ENCODE data around the gene IER5L.
"Not testable (repeated sequence)": the region's sequence is repeated elsewhere in the genome, so short reads cannot be mapped to it uniquely, and the experiment has no call there.

Gene IER5L

GRCh38 chr9:129199044-129199435 lies 21.0 kb upstream of the IER5L start:
- DNase-seq (ENCODE audit: low read depth) = no peak
- no peak overlapping the region for H3K4me3 ChIP-seq (ENCODE audit: low read depth, low read length)
- TF ChIP-seq, protein P1, sequence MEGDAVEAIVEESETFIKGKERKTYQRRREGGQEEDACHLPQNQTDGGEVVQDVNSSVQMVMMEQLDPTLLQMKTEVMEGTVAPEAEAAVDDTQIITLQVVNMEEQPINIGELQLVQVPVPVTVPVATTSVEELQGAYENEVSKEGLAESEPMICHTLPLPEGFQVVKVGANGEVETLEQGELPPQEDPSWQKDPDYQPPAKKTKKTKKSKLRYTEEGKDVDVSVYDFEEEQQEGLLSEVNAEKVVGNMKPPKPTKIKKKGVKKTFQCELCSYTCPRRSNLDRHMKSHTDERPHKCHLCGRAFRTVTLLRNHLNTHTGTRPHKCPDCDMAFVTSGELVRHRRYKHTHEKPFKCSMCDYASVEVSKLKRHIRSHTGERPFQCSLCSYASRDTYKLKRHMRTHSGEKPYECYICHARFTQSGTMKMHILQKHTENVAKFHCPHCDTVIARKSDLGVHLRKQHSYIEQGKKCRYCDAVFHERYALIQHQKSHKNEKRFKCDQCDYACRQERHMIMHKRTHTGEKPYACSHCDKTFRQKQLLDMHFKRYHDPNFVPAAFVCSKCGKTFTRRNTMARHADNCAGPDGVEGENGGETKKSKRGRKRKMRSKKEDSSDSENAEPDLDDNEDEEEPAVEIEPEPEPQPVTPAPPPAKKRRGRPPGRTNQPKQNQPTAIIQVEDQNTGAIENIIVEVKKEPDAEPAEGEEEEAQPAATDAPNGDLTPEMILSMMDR (IDR thresholded peaks at IDR 0.05; ENCODE audit: insufficient read depth, low read depth, low read length, missing control alignments) = no peak

- TF ChIP-seq, protein P1 (IDR thresholded peaks at IDR 0.05; ENCODE audit: insufficient read depth, low read depth, low read length, missing control alignments) = no peak
- no peak for DNase-seq (ENCODE audit: low read depth)
- no peak overlapping the region for H3K4me3 ChIP-seq (ENCODE audit: low read depth, low read length)
Observed at GRCh38 chr9:129198319-129199043, 20.4 kb upstream of the IER5L start.

GRCh38 chr9:129197978-129198318 lies 19.9 kb upstream of the IER5L start:
- no peak for DNase-seq (ENCODE audit: low read depth)
- no peak overlapping the region for H3K4me3 ChIP-seq (ENCODE audit: low read depth, low read length)
- TF ChIP-seq, protein P1 (IDR thresholded peaks at IDR 0.05; ENCODE audit: insufficient read depth, low read depth, low read length, missing control alignments) = no peak

DNA sequence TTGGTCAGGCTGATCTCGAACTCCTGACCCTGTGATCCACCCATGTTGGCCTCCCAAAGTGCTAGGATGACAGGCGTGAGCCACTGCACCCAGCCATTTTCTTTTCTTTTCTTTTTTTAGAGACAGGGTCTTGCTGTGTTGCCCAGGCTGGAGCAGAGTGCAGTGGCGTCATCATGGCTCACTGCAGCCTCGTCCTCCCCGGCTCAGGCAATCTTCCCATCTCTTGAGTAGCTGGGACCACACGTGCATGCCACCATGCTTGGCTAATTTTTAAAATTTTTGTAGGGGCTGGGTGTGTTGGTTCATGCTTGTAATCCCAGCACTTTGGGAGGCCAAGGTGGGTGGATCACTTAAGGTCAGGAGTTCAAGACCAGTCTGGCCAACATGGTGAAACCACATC lies 19.0 kb upstream of the IER5L start:
- not testable (repeated sequence) for DNase-seq (ENCODE audit: low read depth)

DNA sequence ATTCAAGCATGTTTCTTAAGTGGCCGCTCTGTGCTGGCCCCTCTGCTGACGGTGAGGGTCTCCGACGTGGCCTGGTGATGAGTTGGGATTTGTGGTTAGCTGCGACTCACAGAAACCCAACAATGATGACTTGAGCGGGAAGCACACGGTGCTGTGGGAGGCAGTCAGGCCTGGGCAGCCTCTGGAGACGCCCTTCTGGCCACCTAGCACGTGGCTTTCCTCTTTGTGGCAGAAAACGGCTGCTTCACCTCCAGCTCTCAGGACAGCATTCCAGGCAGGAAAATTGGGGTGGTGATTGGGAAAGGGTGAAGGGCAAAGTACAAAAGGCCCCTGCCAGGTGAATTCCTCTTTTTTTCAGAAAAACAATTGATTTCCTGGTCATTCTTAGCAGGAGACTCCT lies 17.5 kb upstream of the IER5L start:
- no peak overlapping the region for H3K4me3 ChIP-seq (ENCODE audit: low read depth, low read length)
- no peak for DNase-seq (ENCODE audit: low read depth)
- TF ChIP-seq, protein P1 (IDR thresholded peaks at IDR 0.05; ENCODE audit: insufficient read depth, low read depth, low read length, missing control alignments) = no peak

More for the DNA sequence above, 19.0 kb upstream of the IER5L start:
- H3K4me3 ChIP-seq (ENCODE audit: low read depth, low read length) = not testable (repeated sequence)

DNA sequence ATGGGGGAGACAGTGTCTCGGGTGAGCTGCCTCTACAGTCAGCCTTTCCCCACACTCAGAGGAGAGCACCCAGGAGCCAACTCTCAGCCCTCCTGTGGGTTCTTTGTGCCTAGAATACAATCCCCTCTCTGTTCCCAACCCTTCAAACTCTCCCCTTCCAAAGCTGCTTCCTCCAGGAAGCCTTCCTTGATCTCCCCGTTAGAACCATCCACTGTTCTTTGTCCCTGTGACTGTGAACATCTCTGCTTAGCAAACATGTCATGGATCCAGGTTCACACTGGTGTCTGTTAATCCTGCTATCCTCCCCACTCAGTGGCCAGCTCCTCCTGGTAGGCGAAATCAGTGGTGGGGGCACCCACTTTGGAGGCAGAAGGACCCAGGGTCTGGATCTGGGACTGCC lies 16.2 kb upstream of the IER5L start:
- H3K4me3 ChIP-seq (ENCODE audit: low read depth, low read length) = no peak overlapping the region
- TF ChIP-seq, protein P1 (IDR thresholded peaks at IDR 0.05; ENCODE audit: insufficient read depth, low read depth, low read length, missing control alignments) = no peak
- DNase-seq (ENCODE audit: low read depth) = no peak

DNA sequence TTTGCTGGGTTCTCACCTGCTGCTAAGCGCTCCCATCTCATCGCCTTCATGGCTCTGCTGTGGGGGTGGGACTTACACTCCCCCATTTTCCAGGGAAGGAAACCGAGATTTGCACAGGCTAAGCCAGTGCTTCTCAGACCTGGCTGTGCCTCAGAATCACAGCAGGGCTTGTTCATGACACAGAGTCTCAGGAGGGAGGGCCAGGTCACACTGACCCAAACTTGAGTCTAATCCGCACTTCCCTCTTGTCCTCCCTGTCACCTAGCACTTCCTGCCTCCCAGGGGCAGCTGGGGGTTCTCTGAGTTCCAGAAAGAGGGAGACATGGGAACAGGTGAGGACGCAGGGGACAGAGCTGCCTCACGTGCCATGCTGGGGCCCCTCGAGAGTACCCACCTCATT lies 15.6 kb upstream of the IER5L start:
- DNase-seq (ENCODE audit: low read depth) = no peak
- H3K4me3 ChIP-seq (ENCODE audit: low read depth, low read length) = no peak overlapping the region
- TF ChIP-seq, protein P1 (IDR thresholded peaks at IDR 0.05; ENCODE audit: insufficient read depth, low read depth, low read length, missing control alignments) = no peak
